IgD-negative memory B cell (primary cell): Measurements from ENCODE around the gene APBA2. TPM values are rescaled to one million over a fixed set of nuclear protein-coding genes. Genes with fewer than 3 reads are reported as not detected.
A peak's percentile ranks its signal among the peaks of the same experiment; 100 is the strongest.

Source experiments
- H3K27ac Mint-ChIP-seq, 3 donors: one replicate each; pipeline ENCODE4 v1.8.0; 2020 to 2022; ENCODE audit warnings: mild to moderate bottlenecking in 3 of 3, mixed read lengths in 3 of 3, moderate library complexity in 1 of 3
- H3K27me3 Mint-ChIP-seq: one replicate; pipeline ENCODE4 v1.8.0; 2021; ENCODE audit warnings: mixed read lengths
- H3K36me3 Mint-ChIP-seq: one replicate; pipeline ENCODE4 v1.8.0; 2020; ENCODE audit warnings: mild to moderate bottlenecking, mixed read lengths
- H3K4me1 Mint-ChIP-seq, 3 donors: one replicate each; pipeline ENCODE4 v1.8.0; 2020 to 2022; ENCODE audit warnings: mixed read lengths in 3 of 3, mild to moderate bottlenecking in 1 of 3
- H3K4me3 Mint-ChIP-seq, 4 donors: one replicate each; pipeline ENCODE4 v1.8.0; 2020 to 2022; ENCODE audit warnings: mild to moderate bottlenecking in 4 of 4, mixed read lengths in 4 of 4, moderate library complexity in 3 of 4
- H3K9me3 Mint-ChIP-seq, 3 donors: one replicate each; pipeline ENCODE4 v1.8.0; 2020 to 2021; ENCODE audit warnings: mixed read lengths in 3 of 3, mild to moderate bottlenecking in 1 of 3
- polyA plus RNA-seq: library from polyadenylated mRNA; unstranded; fragments of 300-500 nt; fragmentation: Illumina TruSeq; gene quantifications from one replicate; pipeline ENCODE4 v1.2.3, GENCODE V29; 2021

APBA2 gene
- polyA plus RNA-seq, 1 donor from 2014 or later = 3.5 TPM

GRCh38 chr15:28871168-28871567, 14.6 kb upstream of the APBA2 start:
- Mint-ChIP-seq H3K36me3 (no peaks in the 10 kb centered on the region), H3K9me3 (peaks cover 0 to 4% (median 2%) of the 10 kb centered on the region in 3 donors), H3K4me3 (no peak overlapping the region), H3K27me3 (peaks cover 3% of the 10 kb centered on the region), H3K4me1 (peaks cover 0 to 3% (median 0%) of the 10 kb centered on the region in 3 donors), H3K27ac (no peak overlapping the region)

DNA sequence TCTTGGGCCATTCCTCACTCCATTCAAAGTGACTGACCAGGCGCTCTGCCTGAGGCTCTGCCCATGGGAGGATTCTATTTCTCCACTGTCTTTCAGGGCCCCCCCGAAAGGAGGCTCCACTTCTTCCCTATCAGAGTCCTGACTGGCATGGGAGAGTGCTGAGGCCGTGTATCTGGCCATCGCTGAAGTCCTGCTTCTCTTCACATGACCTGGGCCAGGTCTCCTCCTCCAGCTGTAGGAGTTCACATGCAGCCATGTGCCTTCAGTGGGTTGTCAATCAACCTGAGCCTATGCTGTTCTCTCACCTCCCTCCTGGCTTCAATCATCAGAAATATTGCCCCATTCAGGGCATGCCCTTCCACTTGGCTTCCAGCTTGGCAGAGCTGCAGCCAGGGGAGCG, 12.8 kb upstream of the APBA2 start:
- no peak overlapping the region for H3K27ac Mint-ChIP-seq
- H3K4me1 Mint-ChIP-seq = peaks cover 0 to 3% (median 0%) of the 10 kb centered on the region in 3 donors
- no peaks in the 10 kb centered on the region for H3K36me3 Mint-ChIP-seq
- no peak overlapping the region for H3K4me3 Mint-ChIP-seq
- peaks cover 0 to 2% (median 2%) of the 10 kb centered on the region in 3 donors for H3K9me3 Mint-ChIP-seq
- H3K27me3 Mint-ChIP-seq = peaks cover 3% of the 10 kb centered on the region

- Mint-ChIP-seq H3K27me3 (peaks cover 3% of the 10 kb centered on the region), H3K27ac (no peak overlapping the region), H3K4me1 (peaks cover 0 to 3% (median 0%) of the 10 kb centered on the region in 3 donors), H3K9me3 (peaks cover 0 to 2% (median 2%) of the 10 kb centered on the region in 3 donors), H3K36me3 (no peaks in the 10 kb centered on the region), H3K4me3 (no peak overlapping the region)
These were observed 12.1 kb upstream of the APBA2 start for GRCh38 chr15:28873585-28874190.

DNA sequence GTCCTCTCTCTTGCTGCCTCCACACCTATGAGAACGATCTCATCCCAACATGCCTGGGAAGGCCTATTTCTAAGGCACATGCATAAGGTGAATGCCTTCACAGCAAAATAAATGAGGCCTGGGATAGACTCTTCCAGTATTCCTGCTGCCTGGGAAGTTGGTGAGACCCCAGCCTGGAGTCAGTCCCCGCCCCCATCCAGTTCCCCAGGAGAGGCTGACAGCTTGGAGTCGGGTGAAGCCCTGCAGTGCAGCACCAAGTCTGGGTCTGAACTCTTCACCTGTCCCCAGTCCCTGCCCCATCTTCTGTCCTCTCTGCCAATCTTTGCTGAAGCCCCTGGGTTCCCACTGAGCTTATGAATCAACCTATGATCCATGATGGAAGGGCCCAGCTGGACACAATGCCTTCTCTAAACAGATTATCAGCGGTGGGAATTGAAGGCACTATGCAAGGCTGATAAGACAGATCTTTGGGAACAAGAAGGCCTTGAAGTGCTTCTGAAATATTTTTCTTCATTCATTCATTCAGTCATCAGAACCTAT, 10.2 kb upstream of the APBA2 start:
- H3K27me3 Mint-ChIP-seq = peaks cover 4% of the 10 kb centered on the region
- no peaks in the 10 kb centered on the region for H3K36me3 Mint-ChIP-seq
- peaks cover 0 to 3% (median 2%) of the 10 kb centered on the region in 3 donors for H3K9me3 Mint-ChIP-seq
- H3K4me3 Mint-ChIP-seq = no peak overlapping the region
- no peak overlapping the region for H3K27ac Mint-ChIP-seq
- H3K4me1 Mint-ChIP-seq = peaks cover 0 to 3% (median 0%) of the 10 kb centered on the region in 3 donors

GRCh38 chr15:28876131-28876844, 9.5 kb upstream of the APBA2 start:
- H3K27me3 Mint-ChIP-seq = peaks cover 4% of the 10 kb centered on the region
- peaks cover 0 to 3% (median 0%) of the 10 kb centered on the region in 3 donors for H3K4me1 Mint-ChIP-seq
- H3K27ac Mint-ChIP-seq = no peak overlapping the region
- H3K36me3 Mint-ChIP-seq = no peaks in the 10 kb centered on the region
- H3K4me3 Mint-ChIP-seq = no peak overlapping the region
- H3K9me3 Mint-ChIP-seq = peaks cover 0 to 3% (median 0%) of the 10 kb centered on the region in 3 donors

DNA sequence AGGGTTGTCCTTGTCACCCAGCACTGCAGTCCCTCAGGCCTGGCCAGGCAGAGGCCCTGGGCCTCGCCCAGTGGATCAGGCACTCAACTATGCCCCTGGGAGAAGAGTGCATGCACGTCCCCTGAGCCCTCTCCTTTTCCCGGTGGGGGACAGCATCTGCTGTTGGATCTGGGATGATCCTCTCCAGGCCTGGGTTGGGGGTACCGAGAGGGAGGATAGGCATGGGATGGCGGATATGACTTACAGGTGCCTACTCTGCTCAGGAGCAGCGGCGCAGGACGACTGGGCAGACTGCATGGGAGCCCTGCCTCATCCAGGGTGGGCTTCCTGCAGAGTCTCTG, 9.0 kb upstream of the APBA2 start:
- no peak overlapping the region for H3K4me3 Mint-ChIP-seq
- H3K36me3 Mint-ChIP-seq = no peaks in the 10 kb centered on the region
- H3K9me3 Mint-ChIP-seq = peaks cover 0 to 3% (median 0%) of the 10 kb centered on the region in 3 donors
- H3K27ac Mint-ChIP-seq = no peak overlapping the region
- peaks cover 4% of the 10 kb centered on the region for H3K27me3 Mint-ChIP-seq
- peaks cover 0 to 3% (median 0%) of the 10 kb centered on the region in 3 donors for H3K4me1 Mint-ChIP-seq

DNA sequence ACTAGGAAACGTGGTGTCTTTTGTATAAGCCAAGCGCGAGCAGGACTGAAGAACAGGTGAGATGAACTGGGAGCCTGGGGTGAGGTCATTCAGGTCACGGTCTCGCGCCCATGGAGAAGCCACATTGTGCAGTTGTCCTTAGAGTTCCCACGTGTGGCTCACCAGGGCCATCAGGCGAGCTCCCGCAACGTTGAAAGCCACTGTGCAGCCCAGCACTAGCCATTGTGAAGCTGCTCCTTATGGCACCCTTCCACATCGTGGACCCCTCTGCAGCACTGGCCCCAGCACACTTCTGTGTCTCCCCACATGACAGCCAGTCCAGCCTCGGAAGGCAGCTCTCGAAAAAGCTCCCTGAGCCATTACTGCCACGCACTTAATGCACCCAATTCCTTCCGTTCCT, 7.6 kb upstream of the APBA2 start:
- H3K27ac Mint-ChIP-seq = no peak overlapping the region
- peaks cover 3% of the 10 kb centered on the region for H3K27me3 Mint-ChIP-seq
- peaks cover 0 to 3% (median 0%) of the 10 kb centered on the region in 3 donors for H3K9me3 Mint-ChIP-seq
- no peak overlapping the region for H3K4me3 Mint-ChIP-seq
- H3K4me1 Mint-ChIP-seq = peaks cover 0 to under 1% (median 0%) of the 10 kb centered on the region in 3 donors
- H3K36me3 Mint-ChIP-seq = no peaks in the 10 kb centered on the region

DNA sequence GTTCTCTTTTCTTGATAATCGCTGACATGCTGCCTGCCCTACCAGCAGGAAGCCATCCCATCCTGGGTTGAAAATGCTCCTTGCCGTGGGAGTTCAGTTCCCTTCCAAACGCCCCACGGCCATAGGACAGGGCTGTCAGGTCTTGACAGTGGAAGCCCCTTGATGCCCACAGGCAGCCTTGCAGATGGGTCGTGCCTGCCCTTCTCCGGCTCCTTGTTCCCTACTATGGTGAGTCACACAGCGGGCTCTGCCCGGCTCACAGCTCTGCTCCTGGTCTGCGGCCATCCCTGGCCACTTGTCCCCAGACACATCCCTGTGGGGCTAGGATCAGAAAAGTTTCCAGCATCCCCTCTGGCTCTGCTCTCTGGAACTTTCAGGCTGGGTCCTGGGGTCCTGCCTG, 6.2 kb upstream of the APBA2 start:
- Mint-ChIP-seq H3K36me3 (no peaks in the 10 kb centered on the region), H3K4me3 (no peak overlapping the region), H3K9me3 (peaks cover 0 to 3% (median 0%) of the 10 kb centered on the region in 3 donors), H3K4me1 (no peaks in the 10 kb centered on the region), H3K27ac (no peak overlapping the region), H3K27me3 (peaks cover 5% of the 10 kb centered on the region)

GRCh38 chr15:28880680-28881079, 5.1 kb upstream of the APBA2 start:
- H3K36me3 Mint-ChIP-seq = no peaks in the 10 kb centered on the region
- H3K27ac Mint-ChIP-seq = no peak overlapping the region
- peaks cover 0 to 3% (median 0%) of the 10 kb centered on the region in 3 donors for H3K9me3 Mint-ChIP-seq
- H3K4me3 Mint-ChIP-seq = no peak overlapping the region
- H3K27me3 Mint-ChIP-seq = peaks cover 12% of the 10 kb centered on the region
- H3K4me1 Mint-ChIP-seq = no peaks in the 10 kb centered on the region

- Mint-ChIP-seq H3K36me3 (no peaks in the 10 kb centered on the region), H3K9me3 (peaks cover 0 to 3% (median 0%) of the 10 kb centered on the region in 3 donors), H3K4me3 (no peak overlapping the region), H3K27me3 (peaks cover 12% of the 10 kb centered on the region), H3K4me1 (no peaks in the 10 kb centered on the region), H3K27ac (no peak overlapping the region)
These were observed 4.6 kb upstream of the APBA2 start for GRCh38 chr15:28881170-28881569.

DNA sequence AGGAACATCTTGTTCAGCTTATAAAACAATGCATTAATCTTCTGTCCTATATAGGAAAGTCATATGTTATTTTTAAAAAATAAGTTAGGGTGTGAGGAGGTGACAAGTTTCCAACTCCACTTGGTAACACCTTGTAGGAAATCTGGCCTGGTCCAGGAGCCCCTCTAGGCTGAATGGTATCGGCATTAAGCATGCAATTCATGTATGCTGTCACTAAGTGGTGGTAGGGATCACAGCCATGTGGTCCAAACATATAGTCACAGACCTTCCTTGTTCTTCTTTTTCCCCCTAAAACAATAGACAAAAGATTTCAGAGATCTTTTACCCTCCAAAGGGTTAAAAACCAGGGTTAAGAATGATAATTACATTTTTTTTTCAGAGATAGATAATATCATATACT, 4.2 kb upstream of the APBA2 start:
- H3K27ac Mint-ChIP-seq = no peak overlapping the region
- no peak overlapping the region for H3K4me3 Mint-ChIP-seq
- no peaks in the 10 kb centered on the region for H3K4me1 Mint-ChIP-seq
- H3K36me3 Mint-ChIP-seq = no peaks in the 10 kb centered on the region
- H3K27me3 Mint-ChIP-seq = peaks cover 12% of the 10 kb centered on the region
- H3K9me3 Mint-ChIP-seq = peaks cover 0 to 3% (median 0%) of the 10 kb centered on the region in 3 donors

DNA sequence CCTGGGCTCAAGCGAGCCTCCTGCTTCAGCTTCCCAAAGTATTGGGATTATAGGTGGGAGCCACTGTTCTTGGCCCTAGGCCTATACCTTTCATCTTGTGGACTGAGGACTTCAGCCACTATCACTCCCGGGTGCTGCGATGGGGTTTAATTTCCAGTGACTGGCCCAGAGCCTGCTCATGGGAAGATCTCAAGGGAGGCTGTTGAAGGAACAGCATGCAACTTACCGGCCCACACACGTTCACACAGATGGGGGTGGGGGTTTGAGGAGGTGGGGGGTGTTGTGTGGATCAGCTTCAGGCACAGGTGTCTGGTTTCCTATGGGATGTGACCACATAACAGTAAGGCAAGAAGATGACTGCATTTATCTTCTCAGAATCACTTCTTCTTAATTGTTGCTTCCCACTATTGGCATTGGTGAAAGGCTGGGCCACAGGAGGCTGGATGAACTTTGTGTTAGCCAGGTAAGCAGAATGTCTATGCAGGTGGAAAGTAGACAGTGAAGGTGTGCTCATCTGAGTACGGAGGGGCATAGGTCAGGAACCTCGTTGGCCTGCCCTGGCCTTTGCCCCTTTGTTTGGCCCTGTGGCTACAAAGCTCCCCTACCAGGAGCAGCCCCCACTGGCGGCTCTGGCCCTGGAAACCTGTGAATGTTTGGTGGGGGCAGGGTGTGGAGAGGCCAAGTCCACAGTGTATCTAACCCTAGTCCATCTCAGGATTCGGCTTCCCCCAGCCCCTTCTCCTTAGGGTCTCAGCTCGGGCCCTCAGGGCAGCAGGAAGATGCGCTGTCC, 1.4 kb upstream of the APBA2 start:
- Mint-ChIP-seq H3K27me3 (peaks cover 24% of the 10 kb centered on the region), H3K4me3 (no peak overlapping the region), H3K9me3 (peaks cover 0 to 3% (median 0%) of the 10 kb centered on the region in 3 donors), H3K27ac (no peak overlapping the region), H3K36me3 (peaks cover 2% of the 10 kb centered on the region), H3K4me1 (peaks cover 0 to 2% (median 1%) of the 10 kb centered on the region in 3 donors)

DNA sequence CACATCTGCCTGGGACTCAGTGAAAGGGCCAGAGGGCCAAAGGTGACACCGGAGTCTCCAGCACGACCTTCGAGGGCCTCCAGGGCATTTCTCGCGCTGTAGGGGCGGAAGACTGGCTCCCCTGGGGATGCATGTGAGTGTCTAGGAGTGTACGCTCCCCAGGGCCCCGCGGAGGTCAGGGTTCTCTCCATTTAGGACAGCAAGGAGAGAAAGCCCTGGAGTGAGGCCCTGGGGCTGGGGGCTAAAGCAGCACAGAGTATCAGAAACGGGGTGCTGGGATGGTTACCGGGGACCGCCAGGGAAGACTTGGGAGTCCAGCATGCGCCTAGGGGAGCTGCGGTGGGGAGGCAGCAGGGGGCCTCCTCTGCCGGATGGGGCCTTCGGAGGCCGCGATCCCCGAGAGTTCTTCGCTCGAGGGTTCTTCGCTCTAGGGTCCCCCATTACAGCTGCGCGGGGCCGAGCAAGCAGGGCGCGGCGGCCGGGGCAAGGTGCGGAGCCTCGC, 595 bp upstream of the APBA2 start:
- H3K4me3 Mint-ChIP-seq = peak overlapping the region in 1 of 4 donors; percentile 45
- H3K27ac Mint-ChIP-seq = no peak overlapping the region

DNA sequence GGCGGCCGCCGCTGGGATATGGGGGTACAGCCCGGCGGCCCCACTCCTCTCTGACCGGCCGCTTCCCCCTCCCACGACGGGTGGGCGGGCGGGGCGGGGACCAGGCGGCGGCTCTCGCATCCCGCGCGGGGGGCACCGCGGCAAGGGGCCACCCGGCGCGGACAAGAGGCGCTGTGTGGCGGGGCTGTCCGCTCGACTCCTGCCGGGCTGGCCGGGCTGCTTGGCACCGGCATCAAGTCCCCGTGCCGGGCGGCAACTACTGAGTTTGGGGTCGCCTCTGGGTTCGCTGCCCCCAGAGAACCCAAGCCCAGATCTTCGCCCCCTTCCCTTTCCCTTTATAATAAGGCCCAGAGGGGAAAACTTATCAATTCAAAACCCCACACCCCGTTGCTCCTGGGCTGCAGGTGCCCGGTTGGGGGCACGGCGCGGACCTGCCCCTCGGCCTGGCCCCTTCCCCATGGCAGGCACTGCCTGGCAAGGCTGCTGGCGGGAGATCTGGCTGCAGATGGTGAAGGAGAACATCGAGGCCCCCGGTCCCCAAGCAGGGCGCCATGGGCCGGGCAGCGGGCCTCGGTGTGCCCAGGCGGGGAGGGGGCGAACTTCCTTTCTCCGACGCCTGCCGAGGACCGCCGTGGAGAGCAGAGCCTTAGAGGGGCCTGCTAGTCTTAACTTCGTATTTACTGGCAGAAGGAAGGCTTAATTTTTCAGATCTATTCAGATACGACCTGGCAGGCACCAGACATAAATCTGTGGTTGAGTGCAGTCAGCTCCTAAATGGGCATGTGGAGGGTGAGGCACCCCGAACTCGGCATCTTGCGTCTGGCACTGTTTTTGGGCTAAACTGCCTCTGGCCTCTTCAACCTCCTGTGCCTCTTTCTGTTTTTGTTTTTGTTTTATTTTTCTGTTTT, 911 bp downstream of the APBA2 start:
- Mint-ChIP-seq H3K4me1 (peaks cover 0 to 2% (median 1%) of the 10 kb centered on the region in 3 donors), H3K27me3 (peaks cover 30% of the 10 kb centered on the region), H3K36me3 (peaks cover 2% of the 10 kb centered on the region), H3K4me3 (peak overlapping the region in 1 of 4 donors; percentile 34), H3K9me3 (no peaks in the 10 kb centered on the region), H3K27ac (no peak overlapping the region)

More for the DNA sequence above, 595 bp upstream of the APBA2 start:
- H3K27me3 Mint-ChIP-seq = peaks cover 30% of the 10 kb centered on the region
- peaks cover 0 to 2% (median 1%) of the 10 kb centered on the region in 3 donors for H3K4me1 Mint-ChIP-seq
- H3K36me3 Mint-ChIP-seq = peaks cover 2% of the 10 kb centered on the region
- no peaks in the 10 kb centered on the region for H3K9me3 Mint-ChIP-seq
